Measurements from ENCODE around the gene MGAT5B.

MGAT5B gene

DNA sequence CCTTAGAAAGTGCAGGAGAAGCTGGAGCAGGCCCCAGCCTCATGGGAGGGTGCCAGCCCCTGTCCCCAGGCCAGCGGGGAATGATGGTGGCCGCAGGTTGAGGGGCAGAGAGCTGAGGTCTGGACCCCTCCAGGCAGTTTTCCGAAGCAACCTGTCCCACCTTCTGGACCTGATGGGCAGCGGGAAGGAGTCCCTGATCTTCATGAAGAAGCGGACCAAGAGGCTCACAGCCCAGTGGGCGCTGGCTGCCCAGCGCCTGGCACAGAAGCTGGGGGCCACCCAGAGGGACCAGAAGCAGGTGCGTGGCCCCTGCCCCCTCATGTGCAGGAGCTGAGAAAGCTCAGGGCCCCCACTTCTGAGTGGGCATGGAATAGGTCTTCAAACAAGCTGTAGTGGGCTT, 36.8 kb downstream of the MGAT5B start:
- DNase-seq (ENCODE audit: low read depth in 2 of 2) = no peak

GRCh38 chr17:76905836-76906235, 37.6 kb downstream of the MGAT5B start:
- no peak for DNase-seq (ENCODE audit: low read depth in 2 of 2)

DNA sequence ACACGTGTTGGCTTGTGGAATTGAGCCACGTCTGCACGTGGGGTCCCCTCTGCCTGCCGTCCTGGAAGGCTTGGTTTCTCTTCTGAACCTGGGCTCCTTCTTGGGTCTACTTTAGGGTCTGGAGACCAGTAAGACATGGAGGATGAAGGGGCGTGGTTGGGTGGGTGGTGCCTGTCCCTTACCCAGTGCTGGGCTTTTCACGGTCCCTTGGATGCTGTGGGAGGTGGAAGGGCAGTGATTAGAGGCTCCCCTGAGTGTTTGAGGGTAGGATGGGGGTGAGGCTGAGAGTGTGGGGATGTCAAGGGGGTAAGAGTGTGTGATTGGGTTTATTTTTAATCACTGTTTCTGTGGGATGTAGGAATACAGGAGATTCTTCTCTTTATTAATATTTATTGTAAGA, 38.3 kb downstream of the MGAT5B start:
- DNase-seq (ENCODE audit: low read depth in 2 of 2) = no peak

DNA sequence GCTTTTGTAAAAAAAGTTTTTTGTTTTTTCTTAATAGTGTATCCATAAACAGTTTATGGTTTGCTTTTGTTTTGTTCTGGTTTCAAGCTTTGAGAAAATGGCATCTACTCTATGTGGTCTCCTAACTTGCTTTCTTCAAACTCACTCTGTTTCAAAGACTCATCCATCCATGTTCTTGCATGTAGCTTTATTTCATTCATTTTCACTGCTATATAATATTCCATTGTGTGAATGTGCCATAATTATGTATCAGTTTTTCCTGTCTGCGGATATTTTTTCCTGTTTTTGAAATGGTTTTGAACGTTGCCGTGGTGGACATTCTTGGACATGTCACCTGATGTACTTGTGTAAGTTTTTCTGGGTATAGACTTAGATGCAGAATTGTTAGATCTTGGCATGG, 39.1 kb downstream of the MGAT5B start:
- DNase-seq (ENCODE audit: low read depth in 2 of 2) = no peak

DNA sequence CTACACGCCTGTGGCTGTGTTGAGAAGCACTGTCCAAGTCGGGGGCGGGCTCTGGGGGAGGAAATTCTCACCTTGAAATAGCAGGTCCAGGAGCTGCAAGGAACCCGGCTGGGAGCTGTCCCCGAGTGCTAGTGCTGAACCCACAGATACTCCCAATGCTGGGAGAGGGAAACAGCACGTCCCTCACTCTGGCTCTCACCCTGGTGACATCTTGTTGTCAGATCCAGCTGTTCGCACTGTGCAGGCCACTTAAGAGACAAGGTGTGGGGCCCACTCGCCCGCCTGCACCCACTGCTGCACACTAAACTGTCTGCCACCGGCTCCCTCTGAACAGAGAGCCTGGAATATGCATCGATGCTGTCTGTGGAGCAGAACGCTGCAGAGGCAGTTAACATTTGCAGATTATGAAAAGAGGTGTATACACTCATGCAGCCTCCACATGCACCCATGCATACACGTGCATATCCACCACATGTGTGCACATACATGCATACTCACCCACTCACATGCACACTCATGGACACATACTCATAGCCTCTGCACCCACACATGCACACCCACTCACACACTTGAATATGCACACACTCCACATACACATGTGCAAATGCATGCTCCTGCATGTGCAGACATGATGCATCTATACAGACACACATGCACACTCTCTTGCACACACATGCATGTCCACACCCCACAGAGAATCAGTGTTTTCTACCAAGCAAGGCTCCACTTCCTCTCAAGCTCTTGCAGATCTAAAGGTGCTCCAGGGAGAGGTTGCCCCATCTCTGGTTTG, 42.0 kb downstream of the MGAT5B start:
- no peak for DNase-seq (ENCODE audit: low read depth in 2 of 2)

DNA sequence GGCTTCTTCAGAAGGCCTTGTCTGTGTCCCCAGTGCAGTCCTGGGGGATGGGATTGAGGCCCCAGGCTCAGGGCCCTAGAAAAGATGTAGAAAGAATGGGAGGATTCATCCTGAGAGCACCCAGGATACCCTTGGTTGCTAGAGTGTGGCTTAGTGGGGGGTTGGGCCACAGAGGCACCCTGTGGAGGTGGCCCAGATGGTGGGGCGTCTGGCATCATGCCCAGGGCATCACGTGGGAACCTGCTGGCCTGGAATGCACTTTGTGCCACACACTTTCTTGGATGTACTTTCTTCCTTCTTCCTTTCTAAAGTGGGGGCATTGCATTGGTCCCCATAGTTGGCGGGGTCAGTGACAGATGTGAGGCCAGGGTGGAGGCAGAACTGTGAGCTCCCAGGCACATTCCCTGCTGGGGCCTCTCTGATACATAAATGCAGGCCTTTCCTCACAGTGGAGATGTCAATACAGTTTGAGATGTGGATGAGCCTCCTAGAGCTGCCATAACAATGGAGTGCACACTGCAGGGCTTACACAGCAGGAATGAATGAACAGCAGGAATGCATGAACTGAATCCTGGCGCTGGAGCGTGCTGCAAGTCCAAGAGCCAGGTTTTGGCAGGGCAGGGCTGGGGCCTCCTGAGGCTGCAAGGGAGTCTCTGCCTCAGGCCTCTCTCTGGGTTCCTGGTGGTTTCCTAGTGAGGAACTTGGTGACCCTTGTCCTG, 43.3 kb downstream of the MGAT5B start:
- DNase-seq (ENCODE audit: low read depth in 2 of 2) = no peak

DNA sequence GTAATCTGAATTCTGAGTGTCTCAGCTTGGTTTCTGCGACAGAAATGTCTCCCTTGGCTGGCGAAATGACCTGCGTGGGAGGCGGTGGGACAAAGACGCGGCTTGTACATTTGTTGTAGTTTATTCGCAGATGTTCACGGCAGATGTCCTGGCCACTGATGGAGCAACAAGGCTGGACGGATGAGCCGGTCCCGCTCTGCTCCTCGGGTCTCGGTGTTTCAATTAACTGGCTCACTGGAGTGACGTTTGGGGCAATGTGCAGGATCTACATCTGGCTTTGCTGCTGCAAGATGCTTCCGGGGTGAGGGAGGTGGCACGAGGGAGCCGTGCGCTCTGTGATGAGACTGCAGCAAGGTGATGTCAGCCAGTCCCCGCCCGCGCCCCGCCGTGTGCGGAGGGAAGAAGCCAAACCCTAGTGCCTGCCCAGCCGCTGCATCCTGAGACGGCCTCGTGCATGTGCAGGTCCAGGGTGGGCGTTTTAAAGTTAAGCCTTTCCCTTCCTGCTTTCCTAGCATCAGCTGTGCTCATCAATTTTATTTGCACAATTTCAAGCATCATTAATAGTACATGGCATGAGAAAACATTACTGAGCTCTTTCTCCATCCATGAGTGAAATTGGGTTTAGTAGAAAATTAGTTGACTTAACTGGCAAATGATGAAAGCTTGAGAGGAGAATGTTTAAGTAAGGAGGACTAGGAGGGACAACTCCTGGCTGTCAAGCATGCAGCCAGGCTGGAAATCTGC, 44.4 kb downstream of the MGAT5B start:
- no peak for DNase-seq (ENCODE audit: low read depth in 2 of 2)

GRCh38 chr17:76914937-76915336, 46.7 kb downstream of the MGAT5B start:
- no peak for DNase-seq (ENCODE audit: low read depth in 2 of 2)

- DNase-seq (ENCODE audit: low read depth in 2 of 2) = no peak
Observed at GRCh38 chr17:76915840-76916510, 47.8 kb downstream of the MGAT5B start.

DNA sequence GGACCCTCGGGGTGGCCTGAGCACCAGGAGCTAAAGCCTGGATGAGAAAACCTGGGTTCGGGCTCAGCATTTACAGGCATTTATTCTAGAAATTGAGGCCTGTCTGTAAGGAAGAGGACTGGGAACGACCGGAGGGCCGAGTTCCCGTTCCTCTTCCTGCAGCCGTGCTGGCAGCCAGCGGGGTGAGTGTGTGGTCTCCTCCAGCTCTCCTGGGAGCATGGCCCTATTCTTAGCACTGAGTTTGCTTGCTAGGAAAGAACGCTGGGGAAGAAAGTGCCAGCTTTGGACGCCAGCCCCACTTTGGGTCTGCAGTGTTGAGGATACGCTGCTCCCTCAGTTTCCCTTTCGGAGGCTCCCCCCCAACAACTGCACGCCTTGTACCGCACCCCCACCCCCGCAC, 49.6 kb downstream of the MGAT5B start:
- DNase-seq (ENCODE audit: low read depth in 2 of 2) = no peak

DNA sequence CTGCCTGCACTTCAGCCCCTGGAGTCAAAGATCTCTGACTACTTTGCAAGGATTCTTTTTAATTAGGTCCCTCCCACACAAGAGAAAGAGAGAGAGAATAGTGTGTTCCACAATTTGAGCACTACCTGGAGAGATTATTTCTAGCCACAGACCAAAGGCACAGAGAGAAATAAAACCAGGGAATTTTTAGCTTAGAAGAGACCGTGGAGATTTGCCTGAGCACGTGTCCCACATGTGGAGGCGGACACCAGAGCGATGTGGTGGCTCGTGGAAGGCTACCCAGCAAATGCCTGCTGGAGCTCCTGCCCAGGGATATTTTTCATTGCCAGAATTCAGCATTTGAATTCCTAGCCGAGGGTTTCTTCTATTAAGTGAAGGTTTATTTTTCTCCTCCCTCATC, 50.6 kb downstream of the MGAT5B start:
- DNase-seq (ENCODE audit: low read depth in 2 of 2) = no peak

- DNase-seq (ENCODE audit: low read depth in 2 of 2) = no peak
Observed at GRCh38 chr17:76920364-76921139, 52.3 kb downstream of the MGAT5B start.

GRCh38 chr17:76921340-76922036, 53.3 kb downstream of the MGAT5B start:
- DNase-seq (ENCODE audit: low read depth in 2 of 2) = no peak

DNA sequence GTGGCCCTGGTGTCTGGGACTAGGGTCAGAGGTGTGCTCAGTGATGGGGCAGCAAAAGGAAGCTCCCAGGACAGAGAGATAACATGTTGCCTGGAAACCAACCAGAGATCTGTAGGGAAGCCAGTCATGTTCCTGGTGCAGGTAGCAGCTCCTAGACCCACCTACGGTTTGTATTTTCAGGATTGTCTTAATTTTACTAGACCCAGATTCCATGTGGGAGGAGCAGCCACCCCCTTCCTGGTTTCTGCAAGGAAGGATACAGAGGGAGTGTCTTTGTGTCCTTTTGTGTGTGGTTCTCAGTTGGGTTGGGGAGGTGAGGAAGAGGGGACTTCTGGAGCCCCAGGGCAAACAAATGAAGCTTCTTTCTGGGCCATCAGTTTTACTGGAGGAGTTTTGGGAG, 53.9 kb downstream of the MGAT5B start:
- no peak for DNase-seq (ENCODE audit: low read depth in 2 of 2)

DNA sequence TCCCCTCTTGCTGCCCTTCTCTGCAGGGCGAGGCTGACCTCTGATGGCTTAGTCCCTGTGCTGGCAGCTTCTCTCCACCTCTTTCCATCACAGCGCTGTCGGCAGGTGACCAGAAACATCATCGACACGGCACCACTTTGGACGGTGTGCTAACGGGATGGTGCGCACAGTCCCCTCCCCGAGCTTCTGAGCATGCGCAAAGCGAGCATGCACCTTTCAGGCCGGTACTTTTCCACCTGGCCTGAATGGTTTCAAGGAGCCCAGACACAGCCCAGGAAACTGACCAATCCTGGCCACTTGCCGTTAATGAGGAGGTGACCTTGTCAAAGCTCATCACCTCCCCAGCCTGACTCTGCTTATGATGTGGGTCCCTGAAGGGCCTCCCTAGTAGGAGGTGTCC, 54.8 kb downstream of the MGAT5B start:
- no peak for DNase-seq (ENCODE audit: low read depth in 2 of 2)

DNA sequence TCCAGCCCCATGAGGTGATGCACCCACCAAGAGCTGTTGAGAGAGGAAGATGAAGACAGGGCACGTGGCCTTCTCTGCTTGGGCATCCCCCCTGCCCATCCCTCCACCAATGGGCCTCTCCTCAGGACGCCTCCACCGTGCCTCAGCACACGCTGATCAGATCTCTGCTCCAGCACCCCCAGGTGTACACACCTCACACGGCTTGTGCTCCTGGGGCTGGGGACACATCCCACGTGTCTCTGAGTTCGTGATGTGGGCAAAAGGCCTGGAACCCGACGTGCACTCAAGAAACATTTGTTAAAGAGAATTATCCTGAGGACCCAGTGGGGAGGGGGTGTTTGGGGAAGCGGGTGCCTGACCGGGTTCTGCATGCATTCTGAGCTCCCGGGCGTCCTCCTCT, 55.3 kb downstream of the MGAT5B start:
- no peak for DNase-seq (ENCODE audit: low read depth in 2 of 2)

DNA sequence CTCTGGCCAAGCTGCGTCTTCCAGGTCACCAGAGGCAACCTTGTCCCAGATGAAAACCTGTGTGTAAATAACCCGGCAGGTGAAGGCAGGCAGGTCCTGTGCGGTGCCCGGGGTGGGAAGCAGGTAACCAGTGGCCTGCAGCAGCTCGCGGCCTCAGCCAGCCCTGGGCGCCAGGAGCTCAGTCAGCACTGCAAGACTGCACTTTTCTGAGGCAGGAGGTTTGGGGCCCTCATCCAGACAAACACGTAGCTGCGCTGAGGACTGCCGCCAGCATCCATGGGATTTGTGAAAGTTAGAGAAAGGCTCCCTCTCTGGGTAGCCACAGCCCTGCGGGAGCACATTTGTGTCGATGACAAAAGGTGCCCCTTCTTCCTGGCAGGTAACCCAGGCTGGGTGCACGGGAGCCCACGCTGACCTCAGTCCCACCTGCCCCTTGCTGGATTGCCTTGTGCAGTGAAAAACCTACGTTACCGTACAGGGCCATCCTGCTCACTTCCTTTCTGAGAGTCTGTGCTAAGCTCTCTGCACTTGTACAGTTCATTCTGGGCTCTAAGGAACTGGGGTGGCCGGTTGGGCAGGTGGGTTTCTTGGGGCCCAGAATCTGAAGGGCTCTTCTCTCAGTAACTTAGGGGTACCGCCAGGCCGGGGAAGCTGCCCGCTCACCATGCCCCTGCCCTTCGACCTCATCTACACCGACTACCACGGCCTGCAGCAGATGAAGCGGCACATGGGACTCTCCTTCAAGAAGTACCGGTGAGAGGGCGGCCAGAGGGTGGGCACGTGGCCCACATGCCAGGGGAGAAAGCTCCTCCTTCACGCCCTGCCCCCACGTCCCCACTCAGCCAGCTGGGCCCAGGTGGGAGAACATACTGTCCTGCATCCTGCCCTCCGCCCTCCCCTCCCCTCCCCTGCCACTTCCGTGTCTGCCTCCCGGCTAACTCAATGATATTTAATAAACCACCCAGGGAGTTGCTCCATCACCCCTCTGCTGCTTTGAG, 56.4 kb downstream of the MGAT5B start:
- DNase-seq (ENCODE audit: low read depth in 2 of 2) = no peak

- no peak for DNase-seq (ENCODE audit: low read depth in 2 of 2)
Observed at GRCh38 chr17:76925441-76925891, 57.3 kb downstream of the MGAT5B start.

GRCh38 chr17:76926237-76926866, 58.1 kb downstream of the MGAT5B start:
- DNase-seq (ENCODE audit: low read depth in 2 of 2) = no peak
